NCI-H1092 treated with DMSO at 0.1 percent for 48 hours (cell line): Measurements from ENCODE around the gene GREB1.
A peak's percentile ranks its signal among the peaks of the same experiment; 100 is the strongest.

ENCODE experiments used
- DNase-seq: peaks from one replicate; lab custom pipeline; 2025; lab: John Stamatoyannopoulos, UW

GREB1 gene

GRCh38 chr2:11683966-11684365, 150.1 kb downstream of the GREB1 start:
- DNase-seq = no peak

GRCh38 chr2:11684894-11685460, 151.1 kb downstream of the GREB1 start:
- no peak for DNase-seq

GRCh38 chr2:11685906-11686470, 152.1 kb downstream of the GREB1 start:
- DNase-seq = no peak

- no peak for DNase-seq
Measured at GRCh38 chr2:11687736-11688135, 153.9 kb downstream of the GREB1 start.

- peak; percentile 21 for DNase-seq
Measured at GRCh38 chr2:11688222-11689069, 154.6 kb downstream of the GREB1 start.

- DNase-seq = no peak
Measured at GRCh38 chr2:11691076-11691660, 157.3 kb downstream of the GREB1 start.
